HG03025 (cell line): ENCODE results near the gene TTC7B.

ENCODE experiments used
- ATAC-seq: cut with Tn5 transposase; IDR thresholded peaks from one replicate; pipeline ENCODE4 v1.9.1; 2021; ENCODE audit warnings: mild to moderate bottlenecking, moderate library complexity; ENCODE audit not compliant: unreplicated experiment, low FRiP score

Gene TTC7B

GRCh38 chr14:90808759-90809529, 7.3 kb downstream of the TTC7B start:
- no peak for ATAC-seq

GRCh38 chr14:90807060-90807459, 9.2 kb downstream of the TTC7B start:
- no peak for ATAC-seq

GRCh38 chr14:90805662-90806540, 10.3 kb downstream of the TTC7B start:
- no peak for ATAC-seq

- no peak for ATAC-seq
Observed at GRCh38 chr14:90805084-90805391, 11.2 kb downstream of the TTC7B start.

- no peak for ATAC-seq
Observed at GRCh38 chr14:90804292-90805083, 11.7 kb downstream of the TTC7B start.

- no peak for ATAC-seq
Observed at GRCh38 chr14:90803249-90803648, 13.0 kb downstream of the TTC7B start.

GRCh38 chr14:90799420-90799819, 16.8 kb downstream of the TTC7B start:
- no peak for ATAC-seq

- ATAC-seq, result no peak
Observed at GRCh38 chr14:90797919-90798318, 18.3 kb downstream of the TTC7B start.

GRCh38 chr14:90797451-90797850, 18.8 kb downstream of the TTC7B start:
- no peak for ATAC-seq

GRCh38 chr14:90796329-90796728, 19.9 kb downstream of the TTC7B start:
- no peak for ATAC-seq

- ATAC-seq, result no peak
Observed at GRCh38 chr14:90795744-90796143, 20.5 kb downstream of the TTC7B start.

GRCh38 chr14:90791486-90791885, 24.7 kb downstream of the TTC7B start:
- ATAC-seq, result no peak

GRCh38 chr14:90788031-90788430, 28.2 kb downstream of the TTC7B start:
- no peak for ATAC-seq

GRCh38 chr14:90785876-90786450, 30.3 kb downstream of the TTC7B start:
- ATAC-seq, result no peak

GRCh38 chr14:90785471-90785870, 30.8 kb downstream of the TTC7B start:
- no peak for ATAC-seq

GRCh38 chr14:90784621-90785270, 31.5 kb downstream of the TTC7B start:
- ATAC-seq, result no peak

- ATAC-seq, result no peak
Observed at GRCh38 chr14:90783344-90783743, 32.9 kb downstream of the TTC7B start.

- ATAC-seq, result no peak
Observed at GRCh38 chr14:90782892-90783291, 33.3 kb downstream of the TTC7B start.

GRCh38 chr14:90781876-90782275, 34.4 kb downstream of the TTC7B start:
- ATAC-seq, result no peak

GRCh38 chr14:90781344-90781761, 34.9 kb downstream of the TTC7B start:
- no peak for ATAC-seq
